ENCODE data around the gene MYL3.

The MYL3 gene

DNA sequence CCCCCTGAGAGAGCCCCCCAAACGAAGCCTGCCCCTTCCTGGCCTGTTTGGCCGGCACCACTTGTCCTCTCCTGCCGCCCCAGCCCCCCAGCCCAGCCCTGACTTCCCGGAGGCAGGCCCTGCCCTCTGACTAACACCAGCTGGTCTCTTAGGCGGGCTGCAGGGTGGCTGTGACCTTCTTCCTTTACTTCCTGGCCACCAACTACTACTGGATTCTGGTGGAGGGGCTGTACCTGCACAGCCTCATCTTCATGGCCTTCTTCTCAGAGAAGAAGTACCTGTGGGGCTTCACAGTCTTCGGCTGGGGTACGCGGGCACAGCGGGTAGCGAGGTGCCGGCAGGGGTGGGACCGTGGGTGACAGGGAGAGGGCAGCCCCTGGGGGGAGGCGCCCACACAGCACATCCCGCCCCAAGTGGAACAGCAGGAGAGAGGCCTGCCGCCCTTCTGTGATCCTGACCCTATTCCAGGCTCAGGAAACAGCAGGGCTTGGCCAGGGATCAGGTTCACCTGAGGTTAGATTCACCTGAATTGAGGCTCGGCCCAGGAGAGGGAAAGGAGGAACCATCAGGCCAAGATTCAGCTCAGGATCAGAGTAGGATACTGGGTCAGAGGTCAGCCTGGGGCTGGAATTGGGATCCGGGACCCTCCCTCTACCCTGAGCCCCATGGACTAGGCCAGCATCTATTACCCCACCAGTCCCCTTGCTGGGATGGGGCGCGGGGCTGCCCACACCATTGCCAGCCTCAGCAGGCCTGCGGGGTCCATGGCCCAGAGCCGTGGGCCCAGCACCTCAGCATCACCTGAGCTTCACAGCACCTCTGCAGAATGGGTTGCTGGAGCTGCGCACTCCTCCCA lies 36.1 kb upstream of the MYL3 start:
- no peak for DNase-seq

DNA sequence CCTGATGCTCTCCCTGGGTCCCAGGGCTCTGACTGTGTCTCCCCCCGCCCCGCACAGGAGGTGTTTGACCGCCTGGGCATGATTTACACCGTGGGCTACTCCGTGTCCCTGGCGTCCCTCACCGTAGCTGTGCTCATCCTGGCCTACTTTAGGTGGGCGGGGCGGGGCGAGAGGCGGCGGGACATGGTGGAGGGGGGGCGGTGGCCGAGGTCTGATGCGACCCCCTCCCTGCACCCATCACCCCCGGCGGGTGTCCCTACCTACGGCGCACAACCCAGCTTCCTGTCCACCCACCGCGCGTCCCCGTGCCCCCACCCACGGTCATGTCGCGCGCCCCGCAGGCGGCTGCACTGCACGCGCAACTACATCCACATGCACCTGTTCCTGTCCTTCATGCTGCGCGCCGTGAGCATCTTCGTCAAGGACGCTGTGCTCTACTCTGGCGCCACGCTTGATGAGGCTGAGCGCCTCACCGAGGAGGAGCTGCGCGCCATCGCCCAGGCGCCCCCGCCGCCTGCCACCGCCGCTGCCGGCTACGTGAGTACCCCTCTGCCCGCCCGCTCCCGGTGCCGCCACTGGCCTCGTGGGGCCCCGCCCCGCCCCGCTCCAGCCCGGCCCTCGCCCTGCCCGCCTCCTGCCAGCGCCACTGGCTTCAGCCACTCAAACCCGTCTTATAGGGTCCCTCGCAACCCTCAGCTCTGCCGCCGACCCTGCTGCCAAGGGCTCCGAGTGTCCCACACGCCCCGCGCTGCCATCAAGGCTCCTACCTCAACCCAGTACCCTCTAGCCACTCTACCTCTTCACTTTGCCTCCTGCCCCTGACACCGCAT lies 35.3 kb upstream of the MYL3 start:
- no peak for DNase-seq

- DNase-seq: no peak
These were observed 34.6 kb upstream of the MYL3 start for GRCh38 chr3:46897829-46898320.

- DNase-seq: no peak
These were observed 33.8 kb upstream of the MYL3 start for GRCh38 chr3:46897031-46897430.

GRCh38 chr3:46896386-46896785 lies 33.1 kb upstream of the MYL3 start:
- no peak for DNase-seq

GRCh38 chr3:46895761-46896160 lies 32.5 kb upstream of the MYL3 start:
- DNase-seq: no peak

GRCh38 chr3:46895204-46895660 lies 32.0 kb upstream of the MYL3 start:
- DNase-seq: peak; percentile 34

GRCh38 chr3:46894256-46894655 lies 31.0 kb upstream of the MYL3 start:
- no peak for DNase-seq

GRCh38 chr3:46893763-46894162 lies 30.5 kb upstream of the MYL3 start:
- DNase-seq: no peak

GRCh38 chr3:46893146-46893748 lies 30.0 kb upstream of the MYL3 start:
- no peak for DNase-seq

DNA sequence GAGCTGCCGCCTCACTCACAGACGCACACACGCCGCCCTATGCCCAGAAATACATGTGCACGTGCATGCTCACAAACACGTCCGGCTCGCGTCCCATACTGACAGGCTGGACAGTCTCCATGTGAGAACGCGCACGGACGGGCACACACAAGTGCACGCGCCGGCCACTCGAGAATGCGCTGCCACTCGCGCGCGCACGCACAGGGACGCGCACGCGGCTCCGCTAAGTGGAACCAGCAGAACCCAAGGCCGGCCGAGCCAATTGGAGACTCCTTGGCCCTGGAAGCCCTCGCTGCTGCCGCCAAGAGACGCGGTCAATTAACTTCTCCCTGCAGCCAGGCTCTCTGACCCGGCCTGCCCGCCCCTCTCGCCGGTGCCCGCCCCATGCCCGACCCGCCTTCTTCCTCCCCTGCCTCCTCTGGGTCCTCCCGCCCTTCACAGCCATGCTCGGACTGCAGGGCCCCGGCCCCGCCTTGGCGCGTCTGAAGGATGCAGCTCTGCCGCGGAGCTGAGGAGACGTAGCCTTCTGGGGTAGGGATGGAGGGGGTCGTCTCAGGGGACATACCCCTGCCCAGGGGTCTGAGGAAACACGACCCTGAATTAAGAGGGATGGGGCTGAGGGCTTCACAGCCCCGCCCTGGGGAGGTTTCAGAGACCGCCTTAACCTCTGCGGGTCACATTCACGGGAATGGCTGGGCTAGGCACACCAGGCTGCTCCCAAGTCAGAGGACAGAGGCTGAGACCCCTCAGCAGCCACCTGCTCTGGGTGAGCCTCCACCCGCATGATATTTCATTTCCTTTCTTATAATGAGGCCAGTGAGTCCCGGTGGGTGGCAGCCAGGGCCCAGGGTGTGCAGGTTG lies 29.3 kb upstream of the MYL3 start:
- peak; percentile 71 for DNase-seq

DNA sequence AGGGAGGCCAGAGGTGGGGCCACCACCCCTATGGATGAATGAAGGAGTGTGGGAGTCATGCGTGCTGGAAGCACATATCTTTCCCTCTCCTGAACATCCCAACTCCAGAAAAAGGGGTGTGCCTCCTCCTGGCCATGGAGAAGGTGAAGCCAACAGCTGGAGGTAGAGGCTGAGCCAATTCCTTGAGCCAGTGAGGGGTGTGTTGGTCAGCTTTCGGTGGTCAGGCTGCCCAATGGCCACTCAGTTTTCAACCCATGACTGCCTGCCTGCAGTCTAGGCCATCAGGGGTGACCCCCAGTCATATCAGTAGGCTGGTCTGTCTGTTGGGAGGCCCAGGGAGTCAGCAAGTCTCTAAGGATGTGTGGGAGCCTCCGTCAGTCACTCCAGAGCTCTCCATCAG lies 27.9 kb upstream of the MYL3 start:
- no peak for DNase-seq

DNA sequence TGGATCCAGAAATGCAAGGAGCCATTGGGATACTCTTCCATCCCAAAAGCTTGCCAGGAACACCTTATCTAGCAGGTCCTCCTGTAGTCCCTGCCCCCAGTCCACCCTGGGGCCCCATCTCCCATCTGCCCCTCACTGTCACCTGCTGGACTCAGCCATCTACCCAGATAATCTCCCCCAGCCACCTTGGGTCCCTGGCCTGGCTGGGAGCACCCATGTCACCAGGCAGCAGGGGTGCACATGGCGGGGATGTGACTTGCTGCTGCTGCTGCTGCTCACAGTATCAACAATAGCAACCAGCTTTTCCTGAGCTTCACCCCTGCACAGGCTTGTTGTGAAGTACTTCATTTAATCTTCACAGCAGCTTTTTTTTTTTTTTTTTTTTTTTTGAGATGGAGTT lies 26.9 kb upstream of the MYL3 start:
- no peak for DNase-seq

- no peak for DNase-seq
These were observed 26.3 kb upstream of the MYL3 start for GRCh38 chr3:46889381-46890110.

GRCh38 chr3:46888705-46889104 lies 25.5 kb upstream of the MYL3 start:
- no peak for DNase-seq

DNA sequence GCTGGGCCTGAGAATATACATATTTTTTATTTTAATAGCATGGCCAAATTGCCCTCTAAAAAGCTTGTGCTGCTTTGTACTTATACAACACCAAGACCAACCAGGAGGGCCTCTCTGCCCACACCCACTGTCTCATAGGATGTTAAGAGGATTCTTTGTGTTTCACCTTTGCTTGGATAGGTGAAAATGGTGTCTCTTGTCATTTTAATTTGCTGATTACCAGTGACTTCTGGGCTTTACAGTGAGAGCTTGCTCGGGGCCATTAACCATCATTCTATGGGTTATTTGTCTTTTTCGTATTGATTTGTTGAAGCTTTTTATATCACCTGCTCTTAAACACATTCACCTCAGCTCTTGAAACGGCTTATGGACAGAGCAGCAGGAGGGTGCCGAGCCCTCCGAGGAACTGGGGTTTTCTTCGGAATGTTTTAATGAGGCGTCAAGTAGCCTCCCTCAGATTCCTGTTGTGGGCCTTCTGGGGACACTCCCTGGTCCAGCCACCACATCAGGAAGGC lies 24.8 kb upstream of the MYL3 start:
- DNase-seq: no peak

GRCh38 chr3:46885612-46886011 lies 22.4 kb upstream of the MYL3 start:
- DNase-seq: no peak

DNA sequence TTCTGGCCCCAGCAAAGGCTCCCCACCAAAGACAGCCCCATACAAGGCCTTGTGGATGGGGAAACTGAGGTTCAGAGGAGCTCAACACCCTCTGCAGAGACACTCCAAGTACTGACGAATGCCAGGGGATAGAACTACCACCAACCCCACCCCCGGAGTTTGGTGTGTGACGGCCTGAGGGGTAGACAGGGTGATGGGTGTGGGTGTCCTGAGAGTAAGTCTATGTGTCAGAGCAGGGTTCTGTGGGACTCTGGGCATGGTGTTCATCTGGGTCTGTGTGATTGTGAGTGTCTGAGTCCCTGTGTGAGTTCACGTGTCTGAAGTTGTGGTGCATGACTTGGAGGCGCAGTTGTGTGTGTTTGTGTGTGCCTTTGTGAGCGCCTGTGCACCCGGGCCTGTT lies 21.7 kb upstream of the MYL3 start:
- DNase-seq: no peak

GRCh38 chr3:46884427-46884826 lies 21.2 kb upstream of the MYL3 start:
- DNase-seq: no peak

DNA sequence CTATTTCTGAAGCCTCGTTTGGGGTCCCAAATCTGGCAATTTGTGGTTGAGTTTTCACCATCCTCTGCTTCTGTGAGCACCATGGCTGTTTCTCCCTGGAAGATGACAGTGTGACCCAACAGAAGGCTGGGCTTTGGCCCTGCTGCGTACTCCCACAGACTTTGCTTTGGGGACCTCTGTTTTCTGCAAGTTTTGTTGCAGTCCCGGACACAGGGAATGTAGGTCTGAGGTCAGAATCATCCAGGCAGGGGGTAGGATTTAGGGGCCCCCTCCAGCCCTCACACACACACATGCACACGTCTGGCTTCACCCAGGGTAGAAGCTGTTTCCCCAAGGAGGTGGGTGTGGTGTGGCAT lies 20.6 kb upstream of the MYL3 start:
- no peak for DNase-seq

- peak; percentile 33 for DNase-seq
These were observed 20.0 kb upstream of the MYL3 start for GRCh38 chr3:46883054-46883829.
